B cell (primary cell): ENCODE measurements around the gene SHISA7. TPM values are rescaled to one million over a fixed set of nuclear protein-coding genes. Genes with fewer than 3 reads are reported as not detected.

Experiments
- ATAC-seq: fragments of 200-7000 bp; cut with Tn5 transposase; one replicate; pipeline ENCODE4 v1.10.0; 2021; ENCODE audit warnings: low read depth, mild to moderate bottlenecking, moderate number of reproducible peaks, moderate library complexity
- CTCF ChIA-PET: fragments of 350-600 bp; sonication (Branson Sonifier 250); formaldehyde crosslinking; loops from one replicate; lab custom pipeline; 2021; ENCODE audit warnings: antibody characterized with exemption, inconsistent platforms; lab: Charles Lee
- POLR2A ChIA-PET: fragments of 350-600 bp; sonication (Branson Sonifier 250); formaldehyde crosslinking; loops from one replicate; lab custom pipeline; 2021; ENCODE audit warnings: antibody characterized with exemption; lab: Charles Lee
- DNase-seq: peaks from one replicate; pipeline ENCODE4 v3.0.0; 2013
- H2AFZ ChIP-seq: 2 replicates; pipeline ENCODE4 v1.6.1; 2012; ENCODE audit warnings: mild to moderate bottlenecking, low read depth, low read length; ENCODE audit not compliant: insufficient read depth, poor library complexity, severe bottlenecking
- H3K27ac ChIP-seq, 2 donors: 1 replicate in 1 of 2; 2 replicates in 1 of 2; pipeline ENCODE4 v1.5.1; 2012 to 2013; ENCODE audit warnings: low read length in 2 of 2, mild to moderate bottlenecking in 2 of 2, moderate library complexity in 1 of 2
- H3K27me3 ChIP-seq, 4 experiments: fragments of 200-600 bp in 1 of 4; sonication (generic) in 1 of 4; replicated peaks in 1 of 4; 1 replicate in 2 of 4; 2 replicates in 2 of 4; pipeline versions ENCODE4 v1.6.1 to v1.7.0; 2013 to 2016; ENCODE audit warnings: low read length in 3 of 4, mild to moderate bottlenecking in 2 of 4, mixed read lengths in 1 of 4, moderate library complexity in 1 of 4; ENCODE audit not compliant: insufficient read depth in 4 of 4, control insufficient read depth in 3 of 4; ENCODE audit errors: control extremely low read depth in 1 of 4
- H3K36me3 ChIP-seq, 2 experiments: replicated peaks in 1 of 2; 1 replicate in 1 of 2; 2 replicates in 1 of 2; pipeline versions ENCODE4 v1.6.1 to v1.7.1; 2013; ENCODE audit warnings: low read length in 1 of 2; ENCODE audit not compliant: insufficient read depth in 2 of 2, control insufficient read depth in 1 of 2; ENCODE audit errors: control extremely low read depth in 1 of 2, extremely low read depth in 1 of 2
- H3K4me1 ChIP-seq, 2 donors: fragments of 200-600 bp in 1 of 2; sonication (generic) in 1 of 2; 1 replicate in 1 of 2; 2 replicates in 1 of 2; pipeline versions ENCODE4 v1.5.1 to v1.6.1; 2013 to 2017; ENCODE audit warnings: low read length in 2 of 2; ENCODE audit not compliant: control insufficient read depth in 2 of 2, insufficient read depth in 2 of 2
- H3K4me2 ChIP-seq: replicated peaks from 2 replicates; pipeline ENCODE3; 2012; ENCODE audit warnings: mild to moderate bottlenecking, low read depth, low read length; ENCODE audit not compliant: poor library complexity, severe bottlenecking
- H3K4me3 ChIP-seq, 5 experiments: fragments of 200-600 bp in 1 of 5; sonication (generic) in 1 of 5; 1 replicate in 3 of 5; 2 replicates in 2 of 5; pipeline versions ENCODE4 v1.5.1 to v1.7.0; 2011 to 2016; ENCODE audit warnings: low read length in 4 of 5, mild to moderate bottlenecking in 4 of 5, low read depth in 2 of 5, control low read depth in 1 of 5, moderate library complexity in 1 of 5; ENCODE audit not compliant: insufficient read depth in 1 of 5; ENCODE audit errors: control extremely low read depth in 1 of 5, extremely low read depth in 1 of 5
- H3K79me2 ChIP-seq: fragments of 200-600 bp; sonication (generic); one replicate; pipeline ENCODE4 v1.6.0; 2016; ENCODE audit warnings: low read length; ENCODE audit not compliant: control insufficient read depth, insufficient read depth
- H3K9ac ChIP-seq: fragments of 200-600 bp; sonication (generic); 2 replicates; pipeline ENCODE4 v1.6.1; 2017; ENCODE audit warnings: mild to moderate bottlenecking, low read length, moderate library complexity
- H3K9me3 ChIP-seq, 3 donors: one replicate each; pipeline versions ENCODE4 v1.6.1 to v1.7.1; 2013; ENCODE audit warnings: low read length in 2 of 3; ENCODE audit not compliant: control insufficient read depth in 2 of 3, insufficient read depth in 1 of 3; ENCODE audit errors: control extremely low read depth in 1 of 3
- H4K20me1 ChIP-seq: 2 replicates; pipeline ENCODE4 v1.6.0; 2012; ENCODE audit warnings: mild to moderate bottlenecking, low read length; ENCODE audit not compliant: insufficient read depth, control insufficient read depth, poor library complexity, severe bottlenecking
- H3K27ac Mint-ChIP-seq: one replicate; pipeline ENCODE4 v1.8.0; 2021; ENCODE audit warnings: mixed read lengths
- H3K27me3 Mint-ChIP-seq: one replicate; pipeline ENCODE4 v1.8.0; 2021; ENCODE audit warnings: mixed read lengths
- H3K4me1 Mint-ChIP-seq: one replicate; pipeline ENCODE4 v1.8.0; 2021; ENCODE audit warnings: mixed read lengths
- H3K4me3 Mint-ChIP-seq: one replicate; pipeline ENCODE4 v1.8.0; 2021; ENCODE audit warnings: mixed read lengths
- H3K9me3 Mint-ChIP-seq: one replicate; pipeline ENCODE4 v1.8.0; 2022; ENCODE audit warnings: mixed read lengths; ENCODE audit not compliant: insufficient read depth
- EZH2 ChIP-seq: IDR thresholded peaks from 2 replicates; pipeline ENCODE4 v1.6.1; 2012; ENCODE audit warnings: borderline replicate concordance, low read depth, mild to moderate bottlenecking, moderate library complexity, low read length; ENCODE audit not compliant: insufficient read depth, poor library complexity, severe bottlenecking
- WGBS: methylation state at CpG from one replicate; pipeline ENCODE4 v1.1.5; 2013; ENCODE audit warnings: missing lambda C conversion rate; ENCODE audit not compliant: insufficient coverage; 5-methylcytosine and 5-hydroxymethylcytosine counted together
- intact Hi-C: fragments of 100-400 bp; cut with micrococcal nuclease; formaldehyde crosslinking; loops from one replicate; pipeline ENCODE4 v1.10.0; 2022
- polyA plus RNA-seq: library from polyadenylated mRNA; depleted of rRNA; stranded (reverse); fragments of >200 nt; gene quantifications from 2 replicates; pipeline ENCODE4 v1.2.3, GENCODE V29; 2012
- total RNA-seq, 2 donors: library from RNA; stranded (reverse); fragments of 120-200 nt in 1 of 2; gene quantifications; 1 replicate in 1 of 2; 2 replicates in 1 of 2; pipeline versions ENCODE4 v1.2.3 to v1.2.4, GENCODE V29; 2013 to 2022
- TF ChIP-seq, protein P1 (sequence below): fragments of 200-600 bp; IDR thresholded peaks from one replicate; pipeline ENCODE4 v1.8.0; 2022; ENCODE audit warnings: antibody characterized with exemption, mild to moderate bottlenecking

The SHISA7 gene
- total and polyA plus RNA-seq, 2 donors (not counting 1 experiment from before 2014, with no cell fraction given), result 0.06 TPM; not detected in 1

DNA sequence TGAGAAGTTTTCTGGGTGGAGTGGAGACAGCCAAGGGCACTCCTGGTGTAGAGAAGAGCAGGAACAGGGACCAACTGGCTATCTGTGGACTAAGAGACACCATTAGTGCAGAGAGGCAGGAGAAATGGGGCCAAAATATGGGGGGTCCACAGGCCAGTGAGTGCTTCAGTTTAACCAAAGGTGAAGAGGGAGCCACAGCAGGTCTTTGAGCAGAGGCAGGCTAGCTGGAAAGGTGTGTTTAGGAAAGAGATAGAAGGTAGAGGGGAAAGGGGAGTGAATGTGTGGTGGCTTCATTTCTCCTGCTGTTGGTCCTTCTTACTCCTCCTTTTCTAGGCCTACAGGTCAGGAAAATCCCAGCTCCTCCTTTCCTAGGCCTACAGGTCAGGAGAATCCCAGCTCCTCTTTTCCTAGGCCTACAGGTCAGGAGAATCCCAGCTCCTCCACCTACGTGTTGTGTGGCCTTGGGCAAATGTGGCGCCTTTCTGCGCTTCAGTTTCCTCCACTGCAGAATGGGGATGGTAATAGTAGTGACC, 60.5 kb downstream of the SHISA7 start:
- WGBS, result 100% methylated on average over 3 of the region's 3 CpGs

DNA sequence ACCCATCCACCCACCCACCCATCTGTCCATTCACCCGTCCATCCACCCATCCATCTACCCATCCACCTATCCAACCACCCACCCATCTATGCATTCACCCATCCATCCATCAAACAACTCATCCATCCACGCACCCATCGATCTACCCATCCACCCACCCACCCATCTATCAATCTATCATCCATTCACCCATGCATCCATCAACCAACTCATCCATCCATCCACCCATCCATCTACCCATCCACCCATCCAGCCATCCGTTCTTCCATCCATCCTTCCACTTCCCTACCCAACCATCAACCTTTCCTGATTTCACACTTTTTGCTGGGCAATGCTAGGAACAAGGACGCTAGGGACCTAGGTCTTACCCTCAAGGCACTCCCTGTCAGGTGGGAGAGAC, 61.1 kb downstream of the SHISA7 start:
- CTCF ChIA-PET, result interaction anchor here (3.1 kb wide), 1 partner anchor 241 kb away, joined by 39 read pairs; no protein-coding TSS in a partner anchor
- no peak for DNase-seq
- Histone ChIP-seq H3K27me3 (no peaks in the 10 kb centered on the region), H3K79me2 (peaks cover 24% of the 10 kb centered on the region), H3K4me3 (no peak overlapping the region), H3K9me3 (no peaks in the 10 kb centered on the region), H3K4me2 (no peak overlapping the region), H3K27ac (no peak overlapping the region), H2AFZ (no peak overlapping the region), H3K36me3 (peaks cover 0 to 3% of the 10 kb centered on the region in 2 experiments), H3K9ac (no peak overlapping the region), H4K20me1 (peaks cover 17% of the 10 kb centered on the region), H3K4me1 (peaks cover 20 to 32% of the 10 kb centered on the region in 2 donors)
- Mint-ChIP-seq H3K9me3 (no peaks in the 10 kb centered on the region), H3K27ac (no peak overlapping the region), H3K27me3 (no peaks in the 10 kb centered on the region), H3K4me1 (peaks cover 34% of the 10 kb centered on the region), H3K4me3 (peak overlapping the region; percentile 53)
- intact Hi-C loops, result no loop called here
- POLR2A ChIA-PET, result no interaction called here
- WGBS, result 97% methylated on average over 5 of the region's 5 CpGs
- TF ChIP-seq EZH2, result no peak
- TF ChIP-seq, protein P1, sequence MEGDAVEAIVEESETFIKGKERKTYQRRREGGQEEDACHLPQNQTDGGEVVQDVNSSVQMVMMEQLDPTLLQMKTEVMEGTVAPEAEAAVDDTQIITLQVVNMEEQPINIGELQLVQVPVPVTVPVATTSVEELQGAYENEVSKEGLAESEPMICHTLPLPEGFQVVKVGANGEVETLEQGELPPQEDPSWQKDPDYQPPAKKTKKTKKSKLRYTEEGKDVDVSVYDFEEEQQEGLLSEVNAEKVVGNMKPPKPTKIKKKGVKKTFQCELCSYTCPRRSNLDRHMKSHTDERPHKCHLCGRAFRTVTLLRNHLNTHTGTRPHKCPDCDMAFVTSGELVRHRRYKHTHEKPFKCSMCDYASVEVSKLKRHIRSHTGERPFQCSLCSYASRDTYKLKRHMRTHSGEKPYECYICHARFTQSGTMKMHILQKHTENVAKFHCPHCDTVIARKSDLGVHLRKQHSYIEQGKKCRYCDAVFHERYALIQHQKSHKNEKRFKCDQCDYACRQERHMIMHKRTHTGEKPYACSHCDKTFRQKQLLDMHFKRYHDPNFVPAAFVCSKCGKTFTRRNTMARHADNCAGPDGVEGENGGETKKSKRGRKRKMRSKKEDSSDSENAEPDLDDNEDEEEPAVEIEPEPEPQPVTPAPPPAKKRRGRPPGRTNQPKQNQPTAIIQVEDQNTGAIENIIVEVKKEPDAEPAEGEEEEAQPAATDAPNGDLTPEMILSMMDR, result no peak
- no peak for ATAC-seq

More for the DNA sequence above, 60.5 kb downstream of the SHISA7 start:
- Histone ChIP-seq H2AFZ (no peak overlapping the region), H3K4me3 (no peak overlapping the region), H3K36me3 (peaks cover 0 to 9% of the 10 kb centered on the region in 2 experiments), H3K9me3 (no peaks in the 10 kb centered on the region), H3K27me3 (no peaks in the 10 kb centered on the region), H3K27ac (no peak overlapping the region), H4K20me1 (peaks cover 23% of the 10 kb centered on the region), H3K4me1 (peaks cover 26 to 38% of the 10 kb centered on the region in 2 donors), H3K4me2 (no peak overlapping the region), H3K79me2 (peaks cover 30% of the 10 kb centered on the region), H3K9ac (no peak overlapping the region)
- Mint-ChIP-seq H3K9me3 (no peaks in the 10 kb centered on the region), H3K27ac (peak overlapping the region; percentile 46), H3K4me1 (peaks cover 40% of the 10 kb centered on the region), H3K27me3 (no peaks in the 10 kb centered on the region), H3K4me3 (peak overlapping the region; percentile 89)
- ChIA-PET POLR2A (interaction anchor here (1.2 to 2.6 kb wide), 2 partner anchors 43 to 241 kb away, joined by 11 to 12 read pairs; partner anchors contain the start of gene KMT5C), CTCF (interaction anchor here (1.6 to 3.1 kb wide), 5 partner anchors 43 to 241 kb away, joined by 9 to 39 read pairs (median 19); partner anchors contain the start of gene KMT5C)
- DNase-seq (no peak), ATAC-seq (no peak)
- intact Hi-C loops, result no loop called here
- TF ChIP-seq EZH2, result no peak
- TF ChIP-seq, protein P1, result no peak
